HFFc6 (cell line): ENCODE data around the gene PLXNB3. TPM values are rescaled to one million over a fixed set of nuclear protein-coding genes. Genes with fewer than 3 reads are reported as not detected.
"Not testable (repeated sequence)": the region's sequence is repeated elsewhere in the genome, so short reads cannot be mapped to it uniquely, and the experiment has no call there.

Experiments used
- DNase-seq: peaks from one replicate; pipeline ENCODE4 v3.0.0-alpha.2; 2018
- H3K27ac Mint-ChIP-seq: 2 replicates; pipeline ENCODE4 v1.8.0; 2020; ENCODE audit warnings: mild to moderate bottlenecking, mixed read lengths
- H3K27me3 Mint-ChIP-seq: 2 replicates; pipeline ENCODE4 v1.8.0; 2021; ENCODE audit warnings: mild to moderate bottlenecking, moderate library complexity, mixed read lengths; ENCODE audit not compliant: insufficient read depth
- H3K36me3 Mint-ChIP-seq: 2 replicates; pipeline ENCODE4 v1.8.0; 2021; ENCODE audit warnings: low read depth, mixed read lengths
- H3K4me1 Mint-ChIP-seq: 2 replicates; pipeline ENCODE4 v1.8.0; 2020; ENCODE audit warnings: low read depth, mixed read lengths
- H3K4me3 Mint-ChIP-seq: 2 replicates; pipeline ENCODE4 v1.8.0; 2020; ENCODE audit warnings: mild to moderate bottlenecking, moderate library complexity, mixed read lengths
- H3K9me3 Mint-ChIP-seq: 2 replicates; pipeline ENCODE4 v1.8.0; 2020; ENCODE audit warnings: mild to moderate bottlenecking, mixed read lengths
- CTCF ChIP-seq: fragments of 200-600 bp; sonication (generic); IDR thresholded peaks from 2 replicates; pipeline ENCODE4 v1.5.0; 2021; ENCODE audit warnings: antibody characterized with exemption, mild to moderate bottlenecking
- total RNA-seq, 6 experiments: library from RNA; stranded (reverse); fragmentation: NEBNext Ultra II Directional; extraction: Animal tissue kit (Norgen Biotek cat#: 25700); gene quantifications; 2 replicates in 1 of 6; 3 replicates in 5 of 6; pipeline ENCODE4 v1.2.3, GENCODE V29; 2021

PLXNB3 gene
- total RNA-seq, 6 experiments from 2014 or later: 13.2 to 33.4 (median 15.8) TPM

- H3K27me3 Mint-ChIP-seq: no peaks in the 10 kb centered on the region
- TF ChIP-seq CTCF: no peak
- H3K27ac Mint-ChIP-seq: no peak overlapping the region
- H3K36me3 Mint-ChIP-seq: no peaks in the 10 kb centered on the region
- no peaks in the 10 kb centered on the region for H3K4me1 Mint-ChIP-seq
- no peaks in the 10 kb centered on the region for H3K9me3 Mint-ChIP-seq
- H3K4me3 Mint-ChIP-seq: no peak overlapping the region
- DNase-seq: no peak
Measured at GRCh38 chrX:153740631-153741222, 23.3 kb upstream of the PLXNB3 start.

GRCh38 chrX:153741446-153741845 is 22.6 kb upstream of the PLXNB3 start:
- peaks cover 3% of the 10 kb centered on the region; the same call in 1 of the 2 replicates for H3K27me3 Mint-ChIP-seq
- no peak for TF ChIP-seq CTCF
- no peak overlapping the region for H3K4me3 Mint-ChIP-seq
- H3K36me3 Mint-ChIP-seq: no peaks in the 10 kb centered on the region
- no peak for DNase-seq
- no peaks in the 10 kb centered on the region for H3K4me1 Mint-ChIP-seq
- no peaks in the 10 kb centered on the region for H3K9me3 Mint-ChIP-seq
- H3K27ac Mint-ChIP-seq: no peak overlapping the region

- not testable (repeated sequence) for H3K9me3 Mint-ChIP-seq
Measured at GRCh38 chrX:153742111-153742510, 21.9 kb upstream of the PLXNB3 start.

DNA sequence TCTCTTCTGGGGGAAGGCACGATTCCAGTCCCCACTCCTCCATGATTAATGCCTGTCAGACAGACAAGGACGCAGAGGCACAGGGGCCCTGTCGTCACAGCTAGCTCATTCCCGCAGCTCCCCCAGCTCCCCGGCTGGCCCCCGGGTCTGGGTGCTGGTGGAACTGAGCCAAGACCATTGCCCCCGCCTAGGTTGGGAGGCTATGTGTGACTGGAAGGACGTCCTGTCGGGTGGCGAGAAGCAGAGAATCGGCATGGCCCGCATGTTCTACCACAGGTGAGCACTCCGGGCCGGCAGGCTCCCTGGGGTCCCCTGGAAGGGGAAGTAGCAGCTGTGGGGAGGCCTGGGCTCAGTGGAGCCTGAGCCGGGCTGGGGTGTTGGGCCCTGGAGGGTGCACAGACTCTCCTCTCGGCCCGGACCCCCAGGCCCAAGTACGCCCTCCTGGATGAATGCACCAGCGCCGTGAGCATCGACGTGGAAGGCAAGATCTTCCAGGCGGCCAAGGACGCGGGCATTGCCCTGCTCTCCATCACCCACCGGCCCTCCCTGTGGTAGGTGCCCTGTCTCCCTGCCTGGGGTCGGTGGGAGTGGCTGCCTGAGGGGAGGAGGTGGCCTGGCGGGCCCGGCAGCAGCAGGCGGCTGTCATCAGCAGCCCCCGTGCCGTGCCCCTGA is 21.1 kb upstream of the PLXNB3 start:
- H3K4me3 Mint-ChIP-seq, H3K4me1 Mint-ChIP-seq, H3K9me3 Mint-ChIP-seq, H3K27me3 Mint-ChIP-seq, H3K36me3 Mint-ChIP-seq, H3K27ac Mint-ChIP-seq, DNase-seq: not testable (repeated sequence)

More at GRCh38 chrX:153742111-153742510, 21.9 kb upstream of the PLXNB3 start:
- H3K27me3 Mint-ChIP-seq, H3K36me3 Mint-ChIP-seq, H3K27ac Mint-ChIP-seq, DNase-seq, H3K4me1 Mint-ChIP-seq, H3K4me3 Mint-ChIP-seq: not testable (repeated sequence)

DNA sequence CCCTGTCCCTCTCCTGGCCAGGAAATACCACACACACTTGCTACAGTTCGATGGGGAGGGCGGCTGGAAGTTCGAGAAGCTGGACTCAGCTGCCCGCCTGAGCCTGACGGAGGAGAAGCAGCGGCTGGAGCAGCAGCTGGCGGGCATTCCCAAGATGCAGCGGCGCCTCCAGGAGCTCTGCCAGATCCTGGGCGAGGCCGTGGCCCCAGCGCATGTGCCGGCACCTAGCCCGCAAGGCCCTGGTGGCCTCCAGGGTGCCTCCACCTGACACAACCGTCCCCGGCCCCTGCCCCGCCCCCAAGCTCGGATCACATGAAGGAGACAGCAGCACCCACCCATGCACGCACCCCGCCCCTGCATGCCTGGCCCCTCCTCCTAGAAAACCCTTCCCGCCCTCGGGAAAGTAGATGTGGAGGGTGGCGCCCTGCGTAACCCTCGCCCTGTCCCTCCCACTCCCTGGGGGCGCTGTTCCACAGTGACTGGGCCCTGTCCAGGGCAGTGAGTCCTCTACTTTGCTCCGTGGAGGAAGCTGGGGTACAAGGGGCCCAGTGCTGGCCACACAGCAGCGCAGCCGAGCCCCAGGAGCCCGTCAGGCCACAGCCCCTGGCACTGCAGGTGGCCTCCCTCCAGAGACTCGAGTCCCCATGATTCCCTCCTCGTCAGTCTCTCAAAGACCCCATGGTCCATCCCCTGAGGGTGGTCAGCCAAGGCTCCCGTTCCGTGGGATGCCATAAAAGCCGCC is 20.4 kb upstream of the PLXNB3 start:
- H3K9me3 Mint-ChIP-seq, H3K27ac Mint-ChIP-seq, H3K4me3 Mint-ChIP-seq, H3K36me3 Mint-ChIP-seq, H3K4me1 Mint-ChIP-seq, DNase-seq, H3K27me3 Mint-ChIP-seq: not testable (repeated sequence)

- TF ChIP-seq CTCF: no peak
- Mint-ChIP-seq H3K36me3 (no peaks in the 10 kb centered on the region), H3K9me3 (no peaks in the 10 kb centered on the region), H3K27ac (no peak overlapping the region), H3K4me1 (no peaks in the 10 kb centered on the region), H3K27me3 (peaks cover 12% of the 10 kb centered on the region), H3K4me3 (no peak overlapping the region)
- DNase-seq: no peak
Measured at GRCh38 chrX:153744210-153745066, 19.6 kb upstream of the PLXNB3 start.

DNA sequence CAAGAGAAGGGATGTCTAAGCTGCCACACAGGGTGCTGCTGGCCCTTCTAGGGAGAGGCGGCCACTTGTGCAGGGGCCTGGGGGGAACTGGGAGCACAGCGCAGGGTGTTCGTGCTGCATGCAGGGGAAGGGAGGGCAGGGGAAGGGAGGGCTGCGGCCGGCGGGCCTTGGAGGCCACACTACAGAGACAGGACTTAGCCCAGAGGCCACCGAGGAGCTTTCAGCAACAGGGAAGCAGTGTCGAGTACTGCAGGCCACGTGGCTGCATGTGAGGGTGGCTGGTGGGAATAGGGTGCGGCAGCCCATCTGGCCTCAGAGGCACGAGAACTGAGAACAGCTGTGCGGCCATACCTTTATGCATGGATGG is 19.0 kb upstream of the PLXNB3 start:
- H3K27ac Mint-ChIP-seq, H3K9me3 Mint-ChIP-seq, H3K4me1 Mint-ChIP-seq, DNase-seq, H3K36me3 Mint-ChIP-seq, H3K4me3 Mint-ChIP-seq: not testable (repeated sequence)
- peaks cover 15% of the 10 kb centered on the region for H3K27me3 Mint-ChIP-seq
